HepG2 (cell line): ENCODE results near the gene ZNF554. TPM values are rescaled to one million over a fixed set of nuclear protein-coding genes. Genes with fewer than 3 reads are reported as not detected.

Experiments used
- BORCS8-MEF2B ChIP-seq: sonication (generic); formaldehyde crosslinking; IDR thresholded peaks from 2 replicates; pipeline ENCODE4 v1.8.0; 2022; ENCODE audit warnings: mild to moderate bottlenecking, missing genetic modification reagents
- CEBPG ChIP-seq: IDR thresholded peaks from 2 replicates; pipeline ENCODE4 v1.6.1; 2016
- CENPT ChIP-seq: sonication (generic); formaldehyde crosslinking; IDR thresholded peaks from 2 replicates; pipeline ENCODE4 v1.8.0; 2022; ENCODE audit warnings: low read depth, mild to moderate bottlenecking, moderate library complexity, missing genetic modification reagents
- CHD2 ChIP-seq: IDR thresholded peaks from 2 replicates; pipeline ENCODE4 v1.6.1; 2011; ENCODE audit warnings: low read depth, low read length, improper control_type of control experiment
- ERF ChIP-seq: IDR thresholded peaks from 2 replicates; pipeline ENCODE4 v1.6.1; 2018; ENCODE audit warnings: missing biosample characterization, missing genetic modification reagents
- FOXC1 ChIP-seq: sonication (generic); formaldehyde crosslinking; IDR thresholded peaks from 2 replicates; pipeline ENCODE4 v1.8.0; 2022; ENCODE audit warnings: mild to moderate bottlenecking, missing genetic modification reagents, borderline replicate concordance
- FOXK2 ChIP-seq: fragments of 450-650 bp; IDR thresholded peaks from 2 replicates; pipeline ENCODE4 v1.6.1; 2016
- GABPA ChIP-seq, 2 experiments: IDR thresholded peaks; 2 replicates each; pipeline ENCODE4 v1.6.1; 2011 to 2016; ENCODE audit warnings: low read depth in 2 of 2, low read length in 1 of 2, missing biosample characterization in 1 of 2, missing genetic modification characterization in 1 of 2
- GLI4 ChIP-seq: sonication (generic); formaldehyde crosslinking; IDR thresholded peaks from 2 replicates; pipeline ENCODE4 v1.5.1; 2020; ENCODE audit warnings: missing genetic modification reagents, mild to moderate bottlenecking, moderate library complexity, borderline replicate concordance
- GTF2F1 ChIP-seq: fragments of 150-350 bp; IDR thresholded peaks from 2 replicates; pipeline ENCODE4 v1.6.1; 2014; ENCODE audit warnings: low read length
- HIC2 ChIP-seq: sonication (generic); formaldehyde crosslinking; IDR thresholded peaks from 2 replicates; pipeline ENCODE4 v1.9.0; 2022; ENCODE audit warnings: low read depth, missing genetic modification reagents
- NFE2 ChIP-seq: sonication (generic); formaldehyde crosslinking; IDR thresholded peaks from 2 replicates; pipeline ENCODE4 v1.4.0; 2020; ENCODE audit warnings: missing genetic modification reagents
- POLR2A ChIP-seq, 2 experiments: IDR thresholded peaks; 2 replicates each; pipeline ENCODE4 v1.6.1; 2011; ENCODE audit warnings: low read depth in 2 of 2, low read length in 2 of 2, mild to moderate bottlenecking in 1 of 2, moderate library complexity in 1 of 2; ENCODE audit not compliant: insufficient read depth in 1 of 2
- PREB ChIP-seq: sonication (generic); formaldehyde crosslinking; IDR thresholded peaks from 2 replicates; pipeline ENCODE4 v1.4.0; 2020; ENCODE audit warnings: missing genetic modification reagents
- RXRB ChIP-seq: IDR thresholded peaks from 2 replicates; pipeline ENCODE4 v1.6.1; 2016; ENCODE audit warnings: borderline replicate concordance, missing genetic modification reagents, missing compliant biosample characterization
- TAF1 ChIP-seq: sonication (generic); formaldehyde crosslinking; IDR thresholded peaks from 2 replicates; pipeline ENCODE4 v1.4.0; 2020; ENCODE audit warnings: missing genetic modification reagents
- TCF7 ChIP-seq: sonication (generic); IDR thresholded peaks from 2 replicates; pipeline ENCODE4 v1.6.1; 2016; ENCODE audit warnings: antibody characterized with exemption, low read depth
- ZNF335 ChIP-seq: sonication (generic); formaldehyde crosslinking; IDR thresholded peaks from 2 replicates; pipeline ENCODE4 v1.4.0; 2020; ENCODE audit warnings: missing genetic modification reagents
- ZNF512B ChIP-seq: sonication (generic); formaldehyde crosslinking; IDR thresholded peaks from 2 replicates; pipeline ENCODE4 v1.5.1; 2020; ENCODE audit warnings: missing genetic modification reagents, mild to moderate bottlenecking, borderline replicate concordance
- ZNF710 ChIP-seq: sonication (generic); formaldehyde crosslinking; IDR thresholded peaks from 2 replicates; pipeline ENCODE4 v1.5.0; 2020; ENCODE audit warnings: mild to moderate bottlenecking, missing genetic modification reagents, borderline replicate concordance
- ZNF780A ChIP-seq: sonication (generic); formaldehyde crosslinking; IDR thresholded peaks from 2 replicates; pipeline ENCODE4 v1.8.0; 2022; ENCODE audit warnings: mild to moderate bottlenecking, missing genetic modification reagents, moderate library complexity
- polyA plus RNA-seq, 8 experiments: library from polyadenylated mRNA; depleted of rRNA in 3 of 8; stranded (reverse) in 7 of 8; unstranded in 1 of 8; fragments of >200 nt; fragmentation: Illumina TruSeq in 4 of 8; extraction: Trizol in 4 of 8; gene quantifications; 2 replicates each; pipeline versions ENCODE4 v1.2.1 to v1.2.3, GENCODE V29; 2011 to 2016; ENCODE audit warnings: low read depth in 4 of 8, missing spikeins in 1 of 8, mixed read lengths in 1 of 8; ENCODE audit not compliant: insufficient read depth in 1 of 8
- total RNA-seq, 5 experiments: library from RNA; depleted of rRNA; stranded (reverse); fragments of >200 nt; fragmentation: Illumina TruSeq; extraction: Trizol; gene quantifications; 2 replicates each; pipeline ENCODE4 v1.2.3, GENCODE V29; 2016; ENCODE audit warnings: low read depth in 1 of 5

The ZNF554 gene
- total and polyA plus RNA-seq, 2 of the 13 experiments (the other 11 are each of a cell fraction or from before 2014, with no cell fraction given) = 2.2 to 2.7 TPM

GRCh38 chr19:2867025-2867991 is 47.6 kb downstream of the ZNF554 start, which contains the start of gene ZNF556 (continued):
- no peak for TF ChIP-seq PREB (CRISPR knock-in tag)
- TF ChIP-seq TAF1 (CRISPR knock-in tag) = peak; percentile 98
- TF ChIP-seq POLR2A (IDR thresholded peaks at IDR 0.05; ENCODE audit: insufficient read depth in 1 of 2, low read depth in 2 of 2, low read length in 2 of 2) = peak; percentile 99
- TF ChIP-seq ZNF710 = 0 out of 2 replicates have a peak, but pooled peaks have one; percentile 16
- peak; percentile 36; the same call in 1 of the 2 replicates for TF ChIP-seq BORCS8-MEF2B (CRISPR knock-in tag)
- peak; percentile 62; the same call in 1 of the 2 replicates for TF ChIP-seq ERF (CRISPR knock-in tag)
- TF ChIP-seq NFE2 (CRISPR knock-in tag) = no peak
- no peak for TF ChIP-seq TCF7
- peak; percentile 56 for TF ChIP-seq CHD2
- TF ChIP-seq GTF2F1 = 0 out of 2 replicates have a peak, but pooled peaks have one; percentile 39
- TF ChIP-seq HIC2 (CRISPR knock-in tag) = no peak
- TF ChIP-seq GABPA (IDR thresholded peaks at IDR 0.05; ENCODE audit: low read depth, low read length) = no peak
- peak; percentile 18; the same call in 1 of the 2 replicates for TF ChIP-seq GABPA (CRISPR knock-in tag; IDR thresholded peaks at IDR 0.05; ENCODE audit: low read depth)
- TF ChIP-seq FOXC1 (CRISPR knock-in tag) = peak; percentile 95; the same call in 1 of the 2 replicates
- 0 out of 2 replicates have a peak, but pooled peaks have one; percentile 64 for TF ChIP-seq ZNF512B (CRISPR knock-in tag)
- TF ChIP-seq GLI4 (CRISPR knock-in tag) = peak; percentile 59; the same call in 1 of the 2 replicates
- TF ChIP-seq ZNF335 = peak; percentile 78
- TF ChIP-seq RXRB (CRISPR knock-in tag) = peak; percentile 68
- no peak for TF ChIP-seq CENPT (CRISPR knock-in tag)
- 0 out of 2 replicates have a peak, but pooled peaks have one; percentile 13 for TF ChIP-seq CEBPG (CRISPR knock-in tag)
- no peak for TF ChIP-seq ZNF780A (CRISPR knock-in tag)
- TF ChIP-seq FOXK2 = peak; percentile 79
